ENCODE results near the gene GDNF.
"Not testable (repeated sequence)": the region's sequence is repeated elsewhere in the genome, so short reads cannot be mapped to it uniquely, and the experiment has no call there.

GDNF gene

DNA sequence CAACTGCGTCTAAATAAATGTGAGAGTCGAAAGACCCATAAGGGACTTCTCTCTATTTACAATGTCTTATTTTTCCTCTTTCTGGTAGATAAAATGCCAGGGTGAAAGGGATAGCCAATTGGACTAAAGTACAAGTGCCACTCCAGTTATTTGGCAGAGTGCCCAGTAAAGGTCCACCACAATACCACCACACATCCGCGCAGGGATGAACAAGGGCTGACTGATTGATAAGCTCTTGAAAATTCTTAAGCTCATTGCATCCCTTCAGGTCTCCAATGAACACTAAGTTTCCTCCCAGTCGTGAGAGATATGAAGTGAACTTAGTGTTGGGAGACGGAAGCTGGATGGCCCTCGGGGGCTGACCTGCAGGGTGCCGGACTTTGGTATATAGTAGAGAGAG is 58.4 kb downstream of the GDNF start:
- not testable (repeated sequence) for DNase-seq (ENCODE audit: low spot score)

- no peak for DNase-seq (ENCODE audit: low spot score)
These were observed 62.3 kb downstream of the GDNF start for GRCh38 chr5:37777432-37778130.

DNA sequence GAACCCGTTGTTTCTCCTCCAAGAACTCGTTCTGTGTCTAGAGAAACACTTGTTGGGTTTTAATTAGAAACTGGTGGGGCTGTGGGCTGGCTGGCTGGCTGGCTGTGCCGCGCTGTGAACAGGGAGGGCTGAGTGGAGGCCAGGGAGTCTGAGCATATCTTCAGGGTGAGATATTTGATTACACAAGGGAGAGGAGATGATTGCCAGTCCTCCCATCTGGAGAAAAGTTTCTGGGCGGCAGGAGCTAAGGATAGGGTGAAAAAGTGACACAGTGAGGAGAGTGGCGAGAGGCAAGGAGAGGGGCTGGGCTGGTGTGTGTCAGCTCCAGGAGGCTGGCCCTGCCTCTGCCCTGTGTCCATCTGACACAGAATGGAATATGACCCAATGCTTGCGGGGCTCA is 63.0 kb downstream of the GDNF start:
- DNase-seq (ENCODE audit: low spot score), result no peak

- DNase-seq (ENCODE audit: low spot score), result no peak
These were observed 64.8 kb downstream of the GDNF start for GRCh38 chr5:37774912-37775483.

DNA sequence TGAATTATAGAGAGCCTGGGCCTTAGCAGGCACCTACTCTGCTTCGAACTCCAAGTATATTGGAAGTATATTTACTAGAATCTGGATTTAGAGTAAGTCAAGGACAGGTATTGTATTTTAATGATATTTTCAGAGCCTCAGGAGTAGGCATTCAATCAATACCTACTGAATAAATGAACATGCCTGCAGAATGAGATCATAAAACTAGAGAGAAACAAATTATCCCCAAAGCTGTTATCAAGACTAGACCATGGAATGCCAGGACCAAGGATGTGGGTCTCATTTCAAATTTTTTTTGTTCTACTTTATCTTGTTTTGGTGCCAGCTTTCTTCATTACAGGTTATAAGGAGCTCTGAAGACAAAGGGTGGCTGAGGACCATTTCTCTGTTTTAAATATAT is 66.0 kb downstream of the GDNF start:
- DNase-seq (ENCODE audit: low spot score), result no peak

DNA sequence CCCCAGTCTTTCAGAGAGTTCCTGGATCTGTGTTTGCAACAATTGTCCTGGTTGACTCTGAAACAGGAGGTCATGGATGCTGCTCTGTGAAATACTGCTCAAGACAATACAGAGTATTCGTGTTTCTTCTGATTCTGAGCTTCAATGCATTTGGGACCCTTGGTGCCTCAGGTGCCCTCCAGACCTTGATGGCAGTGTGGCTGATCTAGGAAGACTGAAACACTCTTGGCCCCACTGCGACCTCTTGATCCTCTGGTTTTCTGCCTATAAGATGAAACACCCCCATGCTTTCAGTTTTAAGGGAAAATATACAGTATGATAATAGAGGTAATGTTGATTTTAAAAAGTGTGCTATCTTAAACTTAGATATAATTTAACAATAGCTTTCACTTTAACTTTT is 67.6 kb downstream of the GDNF start:
- DNase-seq (ENCODE audit: low spot score), result no peak

DNA sequence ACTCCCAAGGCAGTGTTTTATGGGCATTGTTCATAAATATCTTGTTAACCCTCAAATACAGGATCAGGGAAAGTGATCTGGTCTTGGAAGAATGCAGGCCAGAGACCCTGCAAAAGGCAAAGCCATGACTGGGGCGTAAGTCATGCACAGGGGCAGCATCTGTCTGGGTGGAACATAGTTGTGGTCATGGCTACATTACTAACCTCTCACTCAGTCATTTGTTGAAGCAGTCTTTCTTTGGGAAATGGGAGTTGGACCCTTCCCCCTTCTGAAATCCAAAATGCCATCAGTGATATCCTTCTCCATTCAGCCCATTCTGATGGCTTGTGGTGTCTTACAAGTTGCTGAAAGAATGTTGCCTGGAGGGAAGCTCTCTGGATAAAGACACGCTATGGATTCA is 68.1 kb downstream of the GDNF start:
- no peak for DNase-seq (ENCODE audit: low spot score)

DNA sequence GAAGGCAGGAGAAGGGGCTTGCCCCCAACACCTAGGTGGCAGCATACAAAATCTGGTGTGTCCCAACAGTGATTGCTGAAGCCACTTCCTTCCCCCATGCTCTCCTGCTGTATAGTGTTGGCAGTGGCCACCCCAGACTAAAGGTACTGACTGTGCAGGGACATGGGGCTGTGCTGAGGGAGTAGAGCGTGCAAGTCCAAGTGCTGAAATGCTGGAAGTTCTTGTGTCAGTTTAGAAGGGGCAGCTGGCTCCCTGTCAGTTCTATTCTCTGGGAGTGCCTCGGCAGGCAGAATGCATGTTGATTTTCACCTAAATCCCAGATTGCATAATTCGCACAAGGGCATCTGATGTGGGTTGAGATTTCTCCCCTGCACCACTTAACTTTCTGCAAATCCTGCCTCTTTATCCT is 68.6 kb downstream of the GDNF start:
- DNase-seq (ENCODE audit: low spot score), result no peak

GRCh38 chr5:37770786-37771185 is 69.1 kb downstream of the GDNF start:
- no peak for DNase-seq (ENCODE audit: low spot score)

GRCh38 chr5:37769840-37770239 is 70.0 kb downstream of the GDNF start:
- no peak for DNase-seq (ENCODE audit: low spot score)

DNA sequence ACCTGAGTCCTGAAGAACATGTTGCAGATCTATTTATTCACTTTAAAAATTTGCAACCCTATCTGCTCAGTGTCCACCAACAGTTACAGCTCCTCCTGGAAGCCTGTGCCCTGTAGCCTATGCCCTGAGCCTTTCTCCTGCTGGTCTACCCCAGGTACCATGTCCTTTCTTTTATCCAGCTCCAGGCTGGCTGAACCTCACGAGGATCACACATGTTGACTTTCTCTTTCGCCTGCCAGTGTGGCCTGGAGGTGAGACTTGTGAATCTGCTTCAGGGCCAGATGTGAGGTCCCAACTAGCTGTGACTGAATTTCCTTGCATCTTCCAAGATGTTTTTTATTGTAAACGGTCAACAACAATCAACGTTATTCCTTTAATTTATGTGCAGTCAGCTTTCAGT is 70.7 kb downstream of the GDNF start:
- DNase-seq (ENCODE audit: low spot score), result no peak

GRCh38 chr5:37768371-37768770 is 71.5 kb downstream of the GDNF start:
- DNase-seq (ENCODE audit: low spot score), result no peak

DNA sequence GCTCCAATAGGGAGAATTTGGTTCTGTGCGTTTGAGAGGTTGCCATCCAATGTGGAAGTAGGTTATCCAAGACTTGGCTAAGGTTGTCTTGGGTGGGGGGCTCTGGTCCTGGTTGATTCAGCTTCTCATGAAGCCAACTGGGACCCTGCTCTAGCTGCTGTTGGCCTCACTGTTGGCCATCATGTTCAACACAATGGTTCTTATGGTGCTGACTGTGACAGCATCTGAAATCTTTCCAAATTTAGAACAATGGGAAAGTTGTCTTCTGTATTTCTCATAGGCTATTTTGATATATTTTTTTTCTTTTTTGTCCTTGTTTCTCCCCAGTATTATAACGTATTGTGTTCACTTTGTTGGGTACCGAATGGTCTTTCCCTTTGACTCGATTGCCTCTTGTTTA is 71.9 kb downstream of the GDNF start:
- peak; percentile 72 for DNase-seq (ENCODE audit: low spot score)

DNA sequence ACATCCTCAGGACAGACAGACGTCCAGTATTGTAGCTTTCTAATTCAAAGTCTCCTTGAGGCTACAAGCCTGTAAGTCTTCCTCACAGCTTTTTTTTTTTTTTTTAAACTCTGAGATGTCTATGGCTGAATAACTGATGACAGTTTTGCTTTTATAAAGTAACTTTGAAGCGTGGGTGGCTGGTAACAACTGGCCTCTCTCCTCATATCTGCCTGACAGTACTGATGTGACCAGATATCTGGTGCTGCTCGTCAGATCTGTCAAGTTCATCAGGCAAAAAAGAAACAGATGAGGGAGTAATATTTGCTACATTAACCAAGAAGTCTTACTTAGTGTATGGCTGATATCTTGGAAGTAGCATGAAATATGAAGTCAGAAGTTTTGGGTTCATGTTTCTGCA is 72.6 kb downstream of the GDNF start:
- DNase-seq (ENCODE audit: low spot score), result no peak

All from Ammon's horn (tissue), 1 donor.